SU-DHL-6 (cell line): ENCODE measurements around the gene CCDC59.
A peak's percentile ranks its signal among the peaks of the same experiment; 100 is the strongest.
"Not testable (repeated sequence)": the region's sequence is repeated elsewhere in the genome, so short reads cannot be mapped to it uniquely, and the experiment has no call there.

Experiments used
- H2AFZ ChIP-seq: fragments of 200-600 bp; sonication (generic); 2 replicates; pipeline ENCODE4 v1.6.1; 2014; ENCODE audit warnings: low read depth, mild to moderate bottlenecking, moderate library complexity, mixed read lengths, antibody characterized with exemption, low read length; ENCODE audit not compliant: severe bottlenecking
- H3F3A ChIP-seq: fragments of 200-600 bp; shearing (Covaris generic); 2 replicates; pipeline ENCODE4 v1.6.0; 2016; ENCODE audit warnings: antibody characterized with exemption, mild to moderate bottlenecking; ENCODE audit not compliant: insufficient read depth
- H3K27ac ChIP-seq: fragments of 200-600 bp; sonication (generic); 2 replicates; pipeline ENCODE4 v1.5.1; 2016; ENCODE audit warnings: low read depth, mild to moderate bottlenecking, low read length, moderate library complexity, mixed read lengths
- H3K27me3 ChIP-seq: fragments of 200-600 bp; sonication (generic), shearing (Covaris generic); 2 replicates; pipeline ENCODE4 v1.6.0; 2014; ENCODE audit warnings: mild to moderate bottlenecking, low read length
- H3K36me3 ChIP-seq: fragments of 200-600 bp; sonication (generic); 2 replicates; pipeline ENCODE4 v1.6.1; 2014; ENCODE audit warnings: mild to moderate bottlenecking, low read length, mixed read lengths
- H3K4me2 ChIP-seq: fragments of 300-600, 200-600 bp; shearing (Covaris generic), sonication (generic); 2 replicates; pipeline ENCODE4 v1.6.0; 2014; ENCODE audit warnings: low read length, low read depth, mild to moderate bottlenecking; ENCODE audit not compliant: poor library complexity, severe bottlenecking
- H3K4me3 ChIP-seq: fragments of 200-600 bp; sonication (generic); 2 replicates; pipeline ENCODE4 v1.5.1; 2014; ENCODE audit warnings: antibody characterized with exemption, low read length, mild to moderate bottlenecking, mixed read lengths; ENCODE audit not compliant: insufficient read depth, poor library complexity, severe bottlenecking
- H3K79me2 ChIP-seq: fragments of 200-600 bp; sonication (generic); 2 replicates; pipeline ENCODE4 v1.6.1; 2014; ENCODE audit warnings: mild to moderate bottlenecking, low read length, moderate library complexity; ENCODE audit not compliant: insufficient read depth
- H3K9ac ChIP-seq: fragments of 200-600 bp; sonication (generic); 2 replicates; pipeline ENCODE4 v1.7.0; 2014; ENCODE audit warnings: mild to moderate bottlenecking, low read length
- H3K9me2 ChIP-seq: fragments of 200-600 bp; sonication (generic); replicated peaks from 2 replicates; pipeline ENCODE4 v1.6.1; 2014; ENCODE audit warnings: low read length; ENCODE audit not compliant: insufficient read depth
- H3K9me3 ChIP-seq: fragments of 200-600 bp; sonication (generic); 2 replicates; pipeline ENCODE4 v1.6.1; 2014; ENCODE audit warnings: low read length, mixed read lengths; ENCODE audit not compliant: insufficient read depth
- H4K20me1 ChIP-seq: fragments of 200-600 bp; sonication (generic); 2 replicates; pipeline ENCODE4 v1.6.1; 2014; ENCODE audit warnings: low read depth, mild to moderate bottlenecking, antibody characterized with exemption, low read length, moderate library complexity, mixed read lengths
- CTCF ChIP-seq: fragments of 200-600 bp; sonication (generic); IDR thresholded peaks from one replicate; pipeline ENCODE4 v1.5.1; 2017; ENCODE audit warnings: antibody characterized with exemption, mild to moderate bottlenecking, low read length, moderate library complexity; ENCODE audit not compliant: insufficient read depth, poor library complexity, severe bottlenecking
- EZH2phosphoT487 ChIP-seq: fragments of 200-600 bp; sonication (generic), shearing (Covaris generic); conservative IDR thresholded peaks from 2 replicates; pipeline ENCODE4 v1.6.1; 2018; ENCODE audit warnings: mild to moderate bottlenecking, antibody characterized with exemption, low read length, moderate library complexity, mixed read lengths

Gene CCDC59

GRCh38 chr12:82361461-82361915, 3.3 kb upstream of the CCDC59 start:
- Histone ChIP-seq H3K27me3 (no peaks in the 10 kb centered on the region), H3K9me3 (no peaks in the 10 kb centered on the region), H3K79me2 (peaks cover 21% of the 10 kb centered on the region), H3K9ac (no peak overlapping the region), H3F3A (no peaks in the 10 kb centered on the region), H2AFZ (no peak overlapping the region), H3K27ac (no peak overlapping the region), H3K4me3 (no peak overlapping the region), H4K20me1 (no peaks in the 10 kb centered on the region), H3K4me2 (no peak overlapping the region), H3K36me3 (peaks cover 1% of the 10 kb centered on the region; the same call in 1 of the 2 replicates), H3K9me2 (no peaks in the 10 kb centered on the region)
- TF ChIP-seq EZH2phosphoT487 = no peak
- TF ChIP-seq CTCF = no peak

- not testable (repeated sequence) for H3K36me3 ChIP-seq, H3K4me3 ChIP-seq, H3F3A ChIP-seq, H3K9me2 ChIP-seq, H3K27me3 ChIP-seq, H3K9ac ChIP-seq, H4K20me1 ChIP-seq, H3K4me2 ChIP-seq, H2AFZ ChIP-seq, H3K27ac ChIP-seq, H3K9me3 ChIP-seq
- H3K79me2 ChIP-seq = peaks cover 27% of the 10 kb centered on the region
Observed at GRCh38 chr12:82360834-82361233, 2.6 kb upstream of the CCDC59 start.

GRCh38 chr12:82359115-82359478, 910 bp upstream of the CCDC59 start:
- Histone ChIP-seq H3K9me3 (no peaks in the 10 kb centered on the region), H3K27ac (no peak overlapping the region), H3F3A (peaks cover 6% of the 10 kb centered on the region; the same call in 1 of the 2 replicates), H3K9me2 (no peaks in the 10 kb centered on the region), H3K36me3 (peaks cover 21% of the 10 kb centered on the region; the same call in 1 of the 2 replicates), H3K9ac (peak overlapping the region; percentile 87), H3K79me2 (peaks cover 38% of the 10 kb centered on the region), H3K4me2 (peak overlapping the region; percentile 72), H3K27me3 (no peaks in the 10 kb centered on the region), H2AFZ (peak overlapping the region; percentile 92), H4K20me1 (no peaks in the 10 kb centered on the region), H3K4me3 (peak overlapping the region; percentile 95)
- TF ChIP-seq EZH2phosphoT487 (no peak), CTCF (no peak)

GRCh38 chr12:82357845-82358199, 365 bp downstream of the CCDC59 start:
- Histone ChIP-seq H3K9me3 (no peaks in the 10 kb centered on the region), H3K36me3 (peaks cover 33% of the 10 kb centered on the region; the same call in 1 of the 2 replicates), H3K9me2 (no peaks in the 10 kb centered on the region), H3K9ac (peak overlapping the region; percentile 87), H3K27me3 (no peaks in the 10 kb centered on the region), H3K4me2 (peak overlapping the region; percentile 72), H3K79me2 (peaks cover 38% of the 10 kb centered on the region), H3F3A (peaks cover 9% of the 10 kb centered on the region; the same call in 1 of the 2 replicates), H3K27ac (0 out of 2 replicates have a peak overlapping the region, but pooled peaks have one; percentile 5), H4K20me1 (no peaks in the 10 kb centered on the region), H3K4me3 (peak overlapping the region; percentile 95), H2AFZ (peak overlapping the region; percentile 95)
- TF ChIP-seq CTCF (no peak), EZH2phosphoT487 (no peak)
